ENCODE measurements around the gene SIGLEC6.

GRCh38 chr19:51567583-51567982, 36.1 kb upstream of the SIGLEC6 start:
- TF ChIP-seq CTCF (IDR thresholded peaks at IDR 0.05) (no peak), POLR2A (IDR thresholded peaks at IDR 0.05) (no peak)

Data from heart left ventricle (tissue), 13 donors.